PFSK-1 (cell line): Measurements from ENCODE around the gene FKBP1A.

ENCODE experiments used
- FOXP2 ChIP-seq: optimal IDR thresholded peaks from 2 replicates; pipeline ENCODE3; 2011; ENCODE audit warnings: borderline replicate concordance, control low read depth, inconsistent platforms; ENCODE audit not compliant: insufficient read depth; ENCODE audit errors: extremely low read length, extremely low read depth
- POLR2AphosphoS5 ChIP-seq: IDR thresholded peaks from 2 replicates; pipeline ENCODE4 v1.6.1; 2012; ENCODE audit warnings: low read depth, mild to moderate bottlenecking, control low read depth, low read length, moderate library complexity
- REST ChIP-seq, 2 experiments: IDR thresholded peaks; 2 replicates each; pipeline versions ENCODE4 v1.6.1 to v1.8.0; 2011 to 2012; ENCODE audit warnings: low read depth in 2 of 2, low read length in 2 of 2, control low read depth in 1 of 2, inconsistent platforms in 1 of 2, mild to moderate bottlenecking in 1 of 2, moderate library complexity in 1 of 2; ENCODE audit not compliant: insufficient read depth in 1 of 2
- SIN3A ChIP-seq: IDR thresholded peaks from 2 replicates; pipeline ENCODE4 v1.6.1; 2012; ENCODE audit warnings: mild to moderate bottlenecking, low read length, moderate library complexity, borderline replicate concordance; ENCODE audit not compliant: insufficient read depth
- TAF1 ChIP-seq: IDR thresholded peaks from 2 replicates; pipeline ENCODE4 v1.6.1; 2012; ENCODE audit warnings: low read length, control low read depth, borderline replicate concordance; ENCODE audit not compliant: insufficient read depth

The FKBP1A gene

GRCh38 chr20:1353956-1354355 lies 38.9 kb downstream of the FKBP1A start:
- TF ChIP-seq POLR2AphosphoS5: no peak
- no peak for TF ChIP-seq REST (IDR thresholded peaks at IDR 0.05; ENCODE audit: insufficient read depth in 1 of 2, low read depth in 2 of 2, low read length in 2 of 2)

- no peak for TF ChIP-seq POLR2AphosphoS5
- no peak for TF ChIP-seq REST (IDR thresholded peaks at IDR 0.05; ENCODE audit: insufficient read depth in 1 of 2, low read depth in 2 of 2, low read length in 2 of 2)
- no peak for TF ChIP-seq FOXP2
- TF ChIP-seq TAF1: no peak
- no peak for TF ChIP-seq SIN3A
Observed at GRCh38 chr20:1346315-1346969, 46.4 kb downstream of the FKBP1A start.

GRCh38 chr20:1345756-1346093 lies 47.1 kb downstream of the FKBP1A start:
- TF ChIP-seq FOXP2 (no peak), SIN3A (no peak), TAF1 (no peak), REST (IDR thresholded peaks at IDR 0.05; ENCODE audit: insufficient read depth in 1 of 2, low read depth in 2 of 2, low read length in 2 of 2) (no peak), POLR2AphosphoS5 (no peak)

- TF ChIP-seq POLR2AphosphoS5 (no peak), TAF1 (no peak), FOXP2 (no peak), REST (IDR thresholded peaks at IDR 0.05; ENCODE audit: insufficient read depth in 1 of 2, low read depth in 2 of 2, low read length in 2 of 2) (no peak), SIN3A (no peak)
Observed at GRCh38 chr20:1345030-1345755, 47.7 kb downstream of the FKBP1A start.
